Measurements from ENCODE around the gene SAV1. TPM values are rescaled to one million over a fixed set of nuclear protein-coding genes. Genes with fewer than 3 reads are reported as not detected.

Gene SAV1
- polyA plus RNA-seq, 2 of the 4 experiments (the other 2 are of a cell fraction), result 20.3 TPM

GRCh38 chr14:50659327-50659974 is 8.7 kb downstream of the SAV1 start:
- H3K27ac ChIP-seq, result peak overlapping the region in 1 of 2 experiments; percentile 60; a peak in 1 of 6 replicates
- ATAC-seq (peak; percentile 13 to 19; a peak in 1 of 6 replicates), DNase-seq (ENCODE audit: low read depth in 1 of 2, low spot score in 1 of 2) (no peak), FAIRE-seq (no peak)
- H3K4me2 ChIP-seq, result no peak overlapping the region
- CTCF ChIA-PET, result interaction anchor here (1.1 to 2.1 kb wide), 4 partner anchors 10 to 338 kb away, joined by 3 to 11 read pairs (median 4); no protein-coding TSS in a partner anchor
- no peak overlapping the region for H3K4me3 ChIP-seq
- TF ChIP-seq POLR2AphosphoS2 (conservative IDR thresholded peaks at IDR 0.05; ENCODE audit: low read length) (no peak), HES2 (IDR thresholded peaks at IDR 0.05) (no peak), ZC3H11A (IDR thresholded peaks at IDR 0.05) (no peak), RFX5 (IDR thresholded peaks at IDR 0.05) (no peak)
- 95% methylated on average over 6 of the region's 6 CpGs for WGBS (ENCODE audit: missing lambda C conversion rate)
- POLR2A ChIA-PET, result interaction anchor here (0.9 kb wide), 1 partner anchor 9 kb away, joined by 4 read pairs; the partner anchor contains the start of gene SAV1
- H3K9me3 ChIP-seq, result no peaks in the 10 kb centered on the region
- peaks cover 20% of the 10 kb centered on the region for H3K4me1 ChIP-seq

DNA sequence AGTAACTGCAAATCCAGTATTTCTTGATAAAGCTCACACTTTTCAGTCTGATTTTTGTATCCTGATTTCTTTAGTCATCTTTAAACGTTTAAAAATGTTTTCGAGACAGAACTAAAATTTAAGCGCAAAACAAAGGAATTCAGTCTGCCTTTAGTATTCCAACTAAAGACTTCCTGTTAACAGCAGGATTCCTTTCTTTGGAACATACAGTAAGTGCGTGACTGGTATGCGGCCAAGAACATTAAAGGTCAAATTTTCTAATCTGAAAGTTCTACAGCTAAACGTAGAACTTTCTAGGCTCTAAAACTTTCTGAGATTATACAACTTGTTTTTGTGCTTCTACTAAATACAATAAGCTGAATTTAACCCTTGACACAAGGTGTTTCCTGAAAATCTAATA is 9.9 kb downstream of the SAV1 start:
- ChIA-PET CTCF (interaction anchor here (1.0 to 2.0 kb wide), 3 partner anchors 39 to 336 kb away, joined by 3 to 5 read pairs (median 3); no protein-coding TSS in a partner anchor), POLR2A (interaction anchor here (1.0 to 2.6 kb wide), 2 partner anchors 8 to 10 kb away, joined by 4 to 21 read pairs; partner anchors contain the start of gene SAV1)
- Histone ChIP-seq H3K4me2 (peak overlapping the region; percentile 65), H3K4me1 (peaks cover 20% of the 10 kb centered on the region), H3K9me3 (no peaks in the 10 kb centered on the region), H3K4me3 (no peak overlapping the region), H3K27ac (peak overlapping the region; percentile 19 to 60; a peak in 5 of 6 replicates)
- WGBS (ENCODE audit: missing lambda C conversion rate), result 20% methylated on average over 6 of the region's 6 CpGs
- no peak for DNase-seq (ENCODE audit: low read depth in 1 of 2, low spot score in 1 of 2)
- no peak for TF ChIP-seq POLR2AphosphoS2 (conservative IDR thresholded peaks at IDR 0.05; ENCODE audit: low read length)
- TF ChIP-seq ZNF302 (CRISPR knock-in tag; IDR thresholded peaks at IDR 0.05), result no peak
- no peak for TF ChIP-seq RNF2 (IDR thresholded peaks at IDR 0.05; ENCODE audit: borderline replicate concordance, low read depth)
- TF ChIP-seq RARB (CRISPR knock-in tag; IDR thresholded peaks at IDR 0.05), result no peak
- no peak for TF ChIP-seq KDM1A (IDR thresholded peaks at IDR 0.05; ENCODE audit: low read depth)
- no peak for TF ChIP-seq CBX8 (IDR thresholded peaks at IDR 0.05)
- no peak for TF ChIP-seq HOXB5 (CRISPR knock-in tag; IDR thresholded peaks at IDR 0.05)
- no peak for TF ChIP-seq JUNB (IDR thresholded peaks at IDR 0.05)
- ATAC-seq, result peak; percentile 64; a peak in 4 of 6 replicates
- FAIRE-seq, result no peak

DNA sequence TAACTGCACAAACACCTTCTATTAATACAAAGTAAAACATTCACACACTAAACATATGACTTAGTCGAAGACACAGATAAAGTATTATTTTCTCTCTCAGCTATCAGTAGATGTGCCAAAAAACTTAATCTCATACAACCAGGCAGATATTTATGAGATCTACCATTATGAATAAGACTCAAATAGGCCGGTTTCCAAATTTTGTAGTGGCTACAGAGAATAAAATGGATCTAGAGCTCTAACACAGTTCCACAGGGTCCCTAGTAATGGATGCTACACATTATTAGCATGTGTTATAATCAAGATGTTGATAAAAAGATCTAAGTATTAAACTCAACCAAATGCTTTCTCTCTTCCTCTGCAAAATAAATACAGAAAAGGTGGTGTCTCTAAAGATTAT is 10.4 kb downstream of the SAV1 start:
- POLR2A ChIA-PET, result interaction anchor here (1.0 to 2.6 kb wide), 2 partner anchors 9 to 11 kb away, joined by 4 to 21 read pairs; partner anchors contain the start of gene SAV1
- Histone ChIP-seq H3K4me3 (no peak overlapping the region), H3K4me1 (peaks cover 20% of the 10 kb centered on the region), H3K27ac (peak overlapping the region; percentile 19 to 60; a peak in 5 of 6 replicates), H3K4me2 (peak overlapping the region; percentile 65), H3K9me3 (no peaks in the 10 kb centered on the region)
- WGBS (ENCODE audit: missing lambda C conversion rate), result 61% methylated on average over 2 of the region's 2 CpGs
- TF ChIP-seq CBX8 (IDR thresholded peaks at IDR 0.05) (no peak), MYC (IDR thresholded peaks at IDR 0.05; ENCODE audit: borderline replicate concordance, low read length) (no peak), JUNB (IDR thresholded peaks at IDR 0.05) (no peak), ESRRA (IDR thresholded peaks at IDR 0.05; ENCODE audit: borderline replicate concordance, low read length) (no peak), ZFP36 (IDR thresholded peaks at IDR 0.05; ENCODE audit: borderline replicate concordance, partially characterized antibody) (no peak), HOXB5 (CRISPR knock-in tag; IDR thresholded peaks at IDR 0.05) (no peak)
- CTCF ChIA-PET, result interaction anchor here (2.0 kb wide), 1 partner anchor 39 kb away, joined by 5 read pairs; no protein-coding TSS in a partner anchor
- DNase-seq (ENCODE audit: low read depth in 1 of 2, low spot score in 1 of 2) (no peak), FAIRE-seq (no peak), ATAC-seq (peak; percentile 42 to 54; a peak in 3 of 6 replicates)

DNA sequence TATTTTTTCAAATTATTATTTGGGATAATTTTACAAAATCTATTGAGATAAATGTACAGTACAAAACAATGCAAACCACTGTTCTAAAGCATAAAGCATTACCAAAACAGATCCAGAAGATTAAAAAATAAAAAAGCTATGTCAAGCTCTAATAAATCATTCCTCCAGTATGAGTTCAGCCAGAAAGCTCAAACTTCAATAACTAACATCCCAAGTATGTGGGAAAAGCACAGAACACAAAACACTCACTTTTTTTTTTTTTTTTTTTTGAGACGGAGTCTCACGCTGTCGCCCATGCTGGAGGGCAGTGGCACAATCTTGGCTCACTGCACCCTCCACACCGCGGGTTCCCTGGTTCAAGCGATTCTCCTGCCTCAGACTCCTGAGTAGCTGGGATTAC is 11.3 kb downstream of the SAV1 start:
- CTCF ChIA-PET, result interaction anchor here (0.6 to 1.1 kb wide), 5 partner anchors 11 to 265 kb away, joined by 3 to 6 read pairs (median 3); no protein-coding TSS in a partner anchor
- ATAC-seq (no peak), DNase-seq (ENCODE audit: low read depth in 1 of 2, low spot score in 1 of 2) (no peak), FAIRE-seq (no peak)
- no peak overlapping the region for H3K4me2 ChIP-seq
- POLR2A ChIA-PET, result interaction anchor here (0.7 to 2.6 kb wide), 2 partner anchors 12 to 107 kb away, joined by 3 to 21 read pairs; partner anchors contain the start of gene SAV1
- no peak overlapping the region for H3K27ac ChIP-seq
- no peak overlapping the region for H3K4me3 ChIP-seq
- H3K9me3 ChIP-seq, result no peaks in the 10 kb centered on the region
- peaks cover 20% of the 10 kb centered on the region for H3K4me1 ChIP-seq
- WGBS (ENCODE audit: missing lambda C conversion rate), result 91% methylated on average over 6 of the region's 6 CpGs
- no peak for TF ChIP-seq CHD2 (IDR thresholded peaks at IDR 0.05; ENCODE audit: low read length, partially characterized antibody)
- no peak for TF ChIP-seq HOXA7 (CRISPR knock-in tag; IDR thresholded peaks at IDR 0.05)
- TF ChIP-seq FOSL2 (IDR thresholded peaks at IDR 0.05), result no peak
- no peak for TF ChIP-seq FOSL2 (CRISPR knock-in tag; IDR thresholded peaks at IDR 0.05)
- no peak for TF ChIP-seq JUNB (IDR thresholded peaks at IDR 0.05)
- no peak for TF ChIP-seq HES2 (IDR thresholded peaks at IDR 0.05)
- TF ChIP-seq EHF (CRISPR knock-in tag; IDR thresholded peaks at IDR 0.05), result no peak
- TF ChIP-seq, protein P1, sequence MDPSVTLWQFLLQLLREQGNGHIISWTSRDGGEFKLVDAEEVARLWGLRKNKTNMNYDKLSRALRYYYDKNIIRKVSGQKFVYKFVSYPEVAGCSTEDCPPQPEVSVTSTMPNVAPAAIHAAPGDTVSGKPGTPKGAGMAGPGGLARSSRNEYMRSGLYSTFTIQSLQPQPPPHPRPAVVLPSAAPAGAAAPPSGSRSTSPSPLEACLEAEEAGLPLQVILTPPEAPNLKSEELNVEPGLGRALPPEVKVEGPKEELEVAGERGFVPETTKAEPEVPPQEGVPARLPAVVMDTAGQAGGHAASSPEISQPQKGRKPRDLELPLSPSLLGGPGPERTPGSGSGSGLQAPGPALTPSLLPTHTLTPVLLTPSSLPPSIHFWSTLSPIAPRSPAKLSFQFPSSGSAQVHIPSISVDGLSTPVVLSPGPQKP (IDR thresholded peaks at IDR 0.05; ENCODE audit: low read depth, low read length), result no peak
- no peak for TF ChIP-seq GATA3 (IDR thresholded peaks at IDR 0.05; ENCODE audit: borderline replicate concordance)
- TF ChIP-seq POLR2AphosphoS2 (conservative IDR thresholded peaks at IDR 0.05; ENCODE audit: low read length), result no peak
- no peak for TF ChIP-seq MYC (IDR thresholded peaks at IDR 0.05; ENCODE audit: borderline replicate concordance, low read length)
- TF ChIP-seq ZFP36 (IDR thresholded peaks at IDR 0.05; ENCODE audit: borderline replicate concordance, partially characterized antibody), result no peak
- no peak for TF ChIP-seq CHD4 (IDR thresholded peaks at IDR 0.05; ENCODE audit: borderline replicate concordance)
- TF ChIP-seq SMC3 (IDR thresholded peaks at IDR 0.05), result no peak
- TF ChIP-seq CBX8 (IDR thresholded peaks at IDR 0.05), result no peak
- no peak for TF ChIP-seq BCL3 (IDR thresholded peaks at IDR 0.05)
- no peak for TF ChIP-seq KDM5A (IDR thresholded peaks at IDR 0.05)
- TF ChIP-seq ZSCAN20 (CRISPR knock-in tag; IDR thresholded peaks at IDR 0.05), result no peak
